SK-N-SH (cell line): ENCODE results near the gene SP2. TPM values are rescaled to one million over a fixed set of nuclear protein-coding genes. Genes with fewer than 3 reads are reported as not detected.

Experiments
- CTCF ChIA-PET: fragments of 300-600, 350-600 bp; formaldehyde crosslinking; extraction: SDS; loops from one replicate; lab custom pipeline; 2021; lab: Yijun Ruan, JAX
- POLR2A ChIA-PET: fragments of 350-600 bp; sonication (Branson Sonifier 250); formaldehyde crosslinking; extraction: SDS; loops from one replicate; lab custom pipeline; 2020; ENCODE audit warnings: antibody characterized with exemption, inconsistent platforms; lab: Yijun Ruan, JAX
- DNase-seq: peaks from one replicate; pipeline ENCODE4 v3.0.0; 2012
- H2AFZ ChIP-seq: fragments of 200-600 bp; sonication (generic); 2 replicates; pipeline ENCODE4 v1.8.1; 2016; ENCODE audit warnings: antibody characterized with exemption, mild to moderate bottlenecking, low read depth
- H3F3A ChIP-seq: fragments of 200-600 bp; sonication (generic); replicated peaks from 2 replicates; pipeline ENCODE3; 2016; ENCODE audit warnings: antibody characterized with exemption, mild to moderate bottlenecking; ENCODE audit not compliant: insufficient read depth
- H3K27ac ChIP-seq, 2 experiments: fragments of 200-500 bp in 1 of 2; fragments of 200-600 bp in 1 of 2; sonication (Bioruptor generic) in 1 of 2; sonication (generic), shearing (Covaris generic) in 1 of 2; 2 replicates each; pipeline versions ENCODE4 v1.5.1 to v1.6.1; 2014 to 2016; ENCODE audit warnings: low read depth in 2 of 2, inconsistent platforms in 1 of 2, low read length in 1 of 2, mild to moderate bottlenecking in 1 of 2, mixed read lengths in 1 of 2
- H3K27me3 ChIP-seq: fragments of 200-600 bp; sonication (generic), shearing (Covaris generic); 2 replicates; pipeline ENCODE4 v1.6.1; 2016; ENCODE audit warnings: mixed run types; ENCODE audit not compliant: insufficient read depth
- H3K36me3 ChIP-seq, 2 experiments: fragments of 200-500 bp in 1 of 2; fragments of 200-600 bp in 1 of 2; sonication (Bioruptor generic) in 1 of 2; sonication (generic) in 1 of 2; replicated peaks in 1 of 2; 2 replicates each; pipeline versions ENCODE3 to v1.5.1; 2014 to 2016; ENCODE audit warnings: low read length in 1 of 2, mild to moderate bottlenecking in 1 of 2; ENCODE audit not compliant: insufficient read depth in 2 of 2, control insufficient read depth in 1 of 2
- H3K4me1 ChIP-seq, 2 experiments: fragments of 200-500 bp in 1 of 2; fragments of 200-600 bp in 1 of 2; sonication (Bioruptor generic) in 1 of 2; sonication (generic), shearing (Covaris generic) in 1 of 2; 2 replicates each; pipeline versions ENCODE4 v1.5.1 to v1.6.1; 2014 to 2016; ENCODE audit warnings: low read depth in 1 of 2, low read length in 1 of 2, mixed run types in 1 of 2; ENCODE audit not compliant: insufficient read depth in 2 of 2, control insufficient read depth in 1 of 2
- H3K4me2 ChIP-seq: fragments of 200-600 bp; sonication (generic), shearing (Covaris generic); 2 replicates; pipeline ENCODE4 v1.6.1; 2017; ENCODE audit warnings: mixed run types
- H3K4me3 ChIP-seq, 2 experiments: fragments of 200-500 bp in 1 of 2; fragments of 200-600 bp in 1 of 2; sonication (Bioruptor generic) in 1 of 2; sonication (generic), shearing (Covaris generic) in 1 of 2; 2 replicates each; pipeline versions ENCODE4 v1.5.1 to v1.8.1; 2014 to 2016; ENCODE audit warnings: low read depth in 2 of 2, inconsistent platforms in 1 of 2, low read length in 1 of 2, mild to moderate bottlenecking in 1 of 2, mixed read lengths in 1 of 2, moderate library complexity in 1 of 2
- H3K79me2 ChIP-seq: fragments of 200-600 bp; sonication (generic); 2 replicates; pipeline ENCODE4 v1.8.1; 2017; ENCODE audit warnings: mild to moderate bottlenecking; ENCODE audit not compliant: insufficient read depth
- H3K9ac ChIP-seq: fragments of 200-600 bp; sonication (generic); 2 replicates; pipeline ENCODE4 v1.6.1; 2017; ENCODE audit warnings: mixed run types
- H3K9me2 ChIP-seq: fragments of 200-600 bp; sonication (generic); 2 replicates; pipeline ENCODE4 v1.6.1; 2017; ENCODE audit warnings: mixed run types
- H3K9me3 ChIP-seq: fragments of 200-600 bp; sonication (generic); 2 replicates; pipeline ENCODE4 v1.6.1; 2017; ENCODE audit warnings: mixed run types, mild to moderate bottlenecking, moderate library complexity
- H4K20me1 ChIP-seq: fragments of 200-600 bp; sonication (generic); 2 replicates; pipeline ENCODE4 v1.6.1; 2017; ENCODE audit warnings: mild to moderate bottlenecking, mixed run types; ENCODE audit not compliant: insufficient read depth
- CHD2 ChIP-seq: fragments of 150-350 bp; IDR thresholded peaks from 2 replicates; pipeline ENCODE4 v1.6.1; 2018; ENCODE audit warnings: low read length; ENCODE audit not compliant: partially characterized antibody
- EP300 ChIP-seq, 2 experiments: IDR thresholded peaks; 2 replicates each; pipeline versions ENCODE4 v1.4.0 to v1.6.1; 2012; ENCODE audit warnings: borderline replicate concordance in 1 of 2, low read depth in 1 of 2, low read length in 1 of 2
- FOXJ3 ChIP-seq: sonication (generic); formaldehyde crosslinking; IDR thresholded peaks from 2 replicates; pipeline ENCODE4 v1.5.1; 2020; ENCODE audit warnings: mild to moderate bottlenecking, missing genetic modification reagents
- IRF3 ChIP-seq: fragments of 150-350 bp; IDR thresholded peaks from 2 replicates; pipeline ENCODE4 v1.6.1; 2016; ENCODE audit warnings: mild to moderate bottlenecking, low read depth, low read length
- JUND ChIP-seq: IDR thresholded peaks from 2 replicates; pipeline ENCODE4 v1.4.0; 2012
- NFIC ChIP-seq: IDR thresholded peaks from 2 replicates; pipeline ENCODE4 v1.4.0; 2012; ENCODE audit warnings: borderline replicate concordance
- NRF1 ChIP-seq: IDR thresholded peaks from 2 replicates; pipeline ENCODE4 v1.6.1; 2012; ENCODE audit warnings: low read depth, mild to moderate bottlenecking, low read length
- PBX3 ChIP-seq: IDR thresholded peaks from 2 replicates; pipeline ENCODE4; 2012
- RCOR1 ChIP-seq: fragments of 150-350 bp; IDR thresholded peaks from 2 replicates; pipeline ENCODE4 v1.6.1; 2017; ENCODE audit warnings: antibody characterized with exemption, low read length
- REST ChIP-seq: IDR thresholded peaks from 2 replicates; pipeline ENCODE4 v1.6.1; 2012; ENCODE audit warnings: mild to moderate bottlenecking, low read depth, low read length, moderate library complexity
- RFX5 ChIP-seq: IDR thresholded peaks from 2 replicates; pipeline ENCODE4 v1.6.1; 2012; ENCODE audit warnings: mild to moderate bottlenecking, improper control_type of control experiment, low read length
- RXRA ChIP-seq: IDR thresholded peaks from 2 replicates; pipeline ENCODE4 v1.4.0; 2012; ENCODE audit warnings: low read depth, mild to moderate bottlenecking, borderline replicate concordance
- SIN3A ChIP-seq: IDR thresholded peaks from 2 replicates; pipeline ENCODE4 v1.6.1; 2012; ENCODE audit warnings: low read depth, mild to moderate bottlenecking, low read length, moderate library complexity, borderline replicate concordance
- SMC3 ChIP-seq: IDR thresholded peaks from 2 replicates; pipeline ENCODE4 v1.6.1; 2012; ENCODE audit warnings: low read depth, low read length, improper control_type of control experiment
- TAF1 ChIP-seq: IDR thresholded peaks from 2 replicates; pipeline ENCODE4 v1.6.1; 2012; ENCODE audit warnings: low read depth, mild to moderate bottlenecking, low read length, moderate library complexity, borderline replicate concordance
- TCF12 ChIP-seq: IDR thresholded peaks from 2 replicates; pipeline ENCODE4 v1.4.0; 2012
- TEAD4 ChIP-seq: IDR thresholded peaks from 2 replicates; pipeline ENCODE4 v1.4.0; 2012; ENCODE audit warnings: mild to moderate bottlenecking, borderline replicate concordance; ENCODE audit not compliant: insufficient read depth
- YY1 ChIP-seq: IDR thresholded peaks from 2 replicates; pipeline ENCODE4 v1.4.0; 2012; ENCODE audit warnings: low read depth, mild to moderate bottlenecking
- WGBS: methylation state at CpG from one replicate; pipeline ENCODE4 v1.1.6; 2017; ENCODE audit warnings: low lambda C conversion rate; 5-methylcytosine and 5-hydroxymethylcytosine counted together
- polyA plus RNA-seq, 3 experiments: library from polyadenylated mRNA; depleted of rRNA; stranded (reverse); fragments of >200 nt; gene quantifications; 2 replicates each; pipeline ENCODE4 v1.2.3, GENCODE V29; 2012
- TF ChIP-seq, protein P1 (sequence below): IDR thresholded peaks from 2 replicates; pipeline ENCODE4 v1.4.0; 2012; ENCODE audit warnings: low read depth
- TF ChIP-seq, protein P2 (sequence below): fragments of 150-350 bp; IDR thresholded peaks from 2 replicates; pipeline ENCODE4 v1.6.1; 2017; ENCODE audit warnings: antibody characterized with exemption, low read length, low read depth, borderline replicate concordance
- TF ChIP-seq, protein P3 (sequence below): IDR thresholded peaks from 2 replicates; pipeline ENCODE4 v1.4.0; 2012; ENCODE audit warnings: low read depth, borderline replicate concordance

SP2 gene
- polyA plus RNA-seq, 1 of the 3 experiments (the other 2 are of a cell fraction), result 16.7 TPM

DNA sequence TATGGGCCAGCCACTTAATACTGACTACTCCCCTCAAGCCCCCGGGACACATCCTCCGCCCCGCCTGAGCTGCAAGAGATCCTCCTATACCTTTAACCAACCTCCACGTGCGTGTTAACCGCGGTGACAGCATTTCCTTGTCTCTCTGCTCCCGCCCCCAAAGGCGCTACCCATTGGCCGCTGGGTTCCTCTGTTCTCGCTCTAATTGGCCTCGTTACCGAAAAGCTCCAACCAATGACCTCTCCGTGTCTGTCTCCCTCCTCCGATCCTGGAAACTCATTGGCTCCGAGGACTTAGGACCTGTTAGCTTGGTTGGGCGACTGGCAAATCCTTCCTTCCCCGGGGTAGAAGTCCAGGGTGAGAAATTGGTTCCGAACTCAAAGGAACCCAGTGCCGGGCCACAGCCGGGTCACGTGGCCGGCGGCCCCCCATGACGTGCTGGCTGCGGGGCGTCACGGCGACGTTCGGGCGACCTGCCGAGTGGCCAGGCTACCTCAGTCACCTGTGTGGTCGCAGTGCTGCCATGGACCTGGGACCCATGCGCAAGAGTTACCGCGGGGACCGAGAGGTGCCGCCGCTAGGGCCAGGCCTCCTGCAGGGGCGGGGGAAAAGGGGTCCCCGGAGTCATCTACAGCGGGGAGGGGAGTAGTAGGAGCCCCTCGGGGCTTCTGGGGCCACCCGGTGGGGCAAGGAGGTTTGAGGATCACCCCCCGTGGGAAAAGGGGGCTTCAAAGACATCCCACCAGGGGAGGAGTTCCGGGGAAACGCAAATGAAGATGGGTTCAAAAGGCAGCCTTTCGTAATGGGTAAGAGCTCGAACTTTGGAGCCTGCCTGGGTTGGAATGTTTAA, 45.4 kb downstream of the SP2 start, which contains the start of gene PNPO (continued):
- TF ChIP-seq REST (no peak), TCF12 (peak; percentile 16; the same call in 1 of the 2 replicates), RFX5 (peak; percentile 93), SIN3A (peak; percentile 89), NFIC (no peak), SMC3 (no peak)

GRCh38 chr17:47942096-47942510, 46.1 kb downstream of the SP2 start:
- Histone ChIP-seq H4K20me1 (no peaks in the 10 kb centered on the region), H3K4me3 (peak overlapping the region; percentile 76 to 78), H3K4me1 (peaks cover 6 to 17% of the 10 kb centered on the region in 2 experiments; a peak in 3 of 4 replicates), H3K27me3 (no peaks in the 10 kb centered on the region), H3F3A (peaks cover 5% of the 10 kb centered on the region), H3K9me2 (no peaks in the 10 kb centered on the region), H3K79me2 (peaks cover 13% of the 10 kb centered on the region; the same call in 1 of the 2 replicates), H3K9me3 (no peaks in the 10 kb centered on the region), H3K36me3 (peaks cover 0 to 23% of the 10 kb centered on the region in 2 experiments), H3K4me2 (peak overlapping the region; percentile 91), H3K27ac (0 out of 4 replicates have a peak overlapping the region, but pooled peaks of 1 of the 2 experiments have one; percentile 73), H3K9ac (peak overlapping the region; percentile 69), H2AFZ (peak overlapping the region; percentile 92)
- POLR2A ChIA-PET, result interaction anchor here (0.8 to 1.6 kb wide), 5 partner anchors 8 to 61 kb away, joined by 4 to 7 read pairs (median 5); partner anchors contain the start of gene CDK5RAP3
- CTCF ChIA-PET, result interaction anchor here (0.7 to 41.6 kb wide), 13 partner anchors 4 to 1286 kb away, joined by 3 to 1216 read pairs (median 8); partner anchors contain the start of genes CDK5RAP3, PNPO, PRR15L and SCRN2
- WGBS, result 14% methylated on average over 5 of the region's 5 CpGs
- peak; percentile 48 for DNase-seq
- TF ChIP-seq EP300 (IDR thresholded peaks at IDR 0.05; ENCODE audit: borderline replicate concordance in 1 of 2, low read depth in 1 of 2, low read length in 1 of 2) (no peak), JUND (no peak), NRF1 (no peak), FOXJ3 (CRISPR knock-in tag) (no peak), PBX3 (no peak), RXRA (no peak), IRF3 (no peak), TAF1 (no peak), CHD2 (no peak), TCF12 (no peak), YY1 (no peak), RCOR1 (no peak), TEAD4 (no peak)
- TF ChIP-seq, protein P1, sequence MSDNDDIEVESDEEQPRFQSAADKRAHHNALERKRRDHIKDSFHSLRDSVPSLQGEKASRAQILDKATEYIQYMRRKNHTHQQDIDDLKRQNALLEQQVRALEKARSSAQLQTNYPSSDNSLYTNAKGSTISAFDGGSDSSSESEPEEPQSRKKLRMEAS, result no peak
- TF ChIP-seq, protein P2, sequence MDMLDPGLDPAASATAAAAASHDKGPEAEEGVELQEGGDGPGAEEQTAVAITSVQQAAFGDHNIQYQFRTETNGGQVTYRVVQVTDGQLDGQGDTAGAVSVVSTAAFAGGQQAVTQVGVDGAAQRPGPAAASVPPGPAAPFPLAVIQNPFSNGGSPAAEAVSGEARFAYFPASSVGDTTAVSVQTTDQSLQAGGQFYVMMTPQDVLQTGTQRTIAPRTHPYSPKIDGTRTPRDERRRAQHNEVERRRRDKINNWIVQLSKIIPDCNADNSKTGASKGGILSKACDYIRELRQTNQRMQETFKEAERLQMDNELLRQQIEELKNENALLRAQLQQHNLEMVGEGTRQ, result no peak
- TF ChIP-seq, protein P3, sequence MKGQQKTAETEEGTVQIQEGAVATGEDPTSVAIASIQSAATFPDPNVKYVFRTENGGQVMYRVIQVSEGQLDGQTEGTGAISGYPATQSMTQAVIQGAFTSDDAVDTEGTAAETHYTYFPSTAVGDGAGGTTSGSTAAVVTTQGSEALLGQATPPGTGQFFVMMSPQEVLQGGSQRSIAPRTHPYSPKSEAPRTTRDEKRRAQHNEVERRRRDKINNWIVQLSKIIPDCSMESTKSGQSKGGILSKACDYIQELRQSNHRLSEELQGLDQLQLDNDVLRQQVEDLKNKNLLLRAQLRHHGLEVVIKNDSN, result no peak
